ENCODE results near the gene LRCOL1.

LRCOL1 gene

DNA sequence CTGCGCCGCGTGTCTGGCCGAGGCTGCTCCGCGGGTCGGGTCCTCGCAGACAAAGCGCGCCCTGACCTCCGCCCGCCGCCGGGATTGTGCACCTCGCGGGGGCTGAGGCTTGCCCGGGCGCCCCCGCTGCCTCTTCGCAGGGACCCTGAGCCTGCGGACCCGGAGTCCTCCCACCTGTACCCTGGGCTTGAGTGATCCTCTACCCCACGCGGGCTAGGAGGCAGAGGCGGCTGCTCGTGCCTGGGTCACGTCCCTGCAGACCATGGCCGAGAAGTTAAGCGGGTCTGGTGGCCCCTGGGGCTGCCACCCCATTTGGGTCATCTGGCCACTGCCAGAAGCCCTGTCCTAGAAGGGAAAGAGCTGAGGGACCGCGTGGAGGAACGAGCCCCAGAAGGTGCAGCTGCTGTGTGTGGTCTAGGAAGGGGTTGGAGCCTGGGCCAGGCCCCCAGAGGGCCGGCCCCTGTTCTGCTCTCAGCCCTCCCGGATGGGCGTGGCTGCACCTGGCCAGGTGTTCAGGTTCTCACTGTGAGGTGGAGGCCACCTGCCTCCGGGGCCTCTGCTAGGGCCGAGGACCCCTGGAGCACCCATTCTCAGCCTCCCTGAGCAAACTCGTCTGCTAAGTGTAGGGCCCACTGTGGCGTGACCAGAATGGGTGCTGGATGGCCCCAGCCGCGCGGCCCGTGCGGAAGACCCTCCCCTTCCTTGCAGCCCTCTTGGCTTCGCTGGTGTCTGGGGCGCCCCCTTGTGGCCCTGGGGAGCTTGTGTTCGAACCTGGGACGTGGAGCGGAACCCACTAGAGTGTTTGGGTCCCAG, 49.6 kb downstream of the LRCOL1 start:
- peak overlapping the region; percentile 96 for H3K4me2 ChIP-seq (ENCODE audit: low read length)
- H3K79me2 ChIP-seq (ENCODE audit: control insufficient read depth, low read length) = peaks cover 56% of the 10 kb centered on the region
- H3K36me3 ChIP-seq (ENCODE audit: control insufficient read depth, low read length) = peaks cover 18% of the 10 kb centered on the region

DNA sequence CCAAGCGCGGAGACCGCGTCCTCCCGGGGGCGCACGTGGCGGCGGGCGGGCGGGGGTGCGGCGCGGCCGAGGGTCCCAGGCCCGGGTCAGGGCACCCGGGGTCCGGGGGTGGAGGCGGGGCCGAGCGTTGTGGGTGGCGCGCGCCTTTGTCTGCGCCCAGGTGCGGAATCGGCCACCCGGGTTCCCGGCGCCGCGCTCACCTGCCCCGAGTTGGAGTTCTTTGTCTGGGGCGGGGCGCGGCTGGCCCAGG, 50.1 kb downstream of the LRCOL1 start:
- H3K27ac ChIP-seq (ENCODE audit: low read depth, low read length) = peak overlapping the region; percentile 62

More for the DNA sequence above, 49.6 kb downstream of the LRCOL1 start:
- TF ChIP-seq, protein P1, sequence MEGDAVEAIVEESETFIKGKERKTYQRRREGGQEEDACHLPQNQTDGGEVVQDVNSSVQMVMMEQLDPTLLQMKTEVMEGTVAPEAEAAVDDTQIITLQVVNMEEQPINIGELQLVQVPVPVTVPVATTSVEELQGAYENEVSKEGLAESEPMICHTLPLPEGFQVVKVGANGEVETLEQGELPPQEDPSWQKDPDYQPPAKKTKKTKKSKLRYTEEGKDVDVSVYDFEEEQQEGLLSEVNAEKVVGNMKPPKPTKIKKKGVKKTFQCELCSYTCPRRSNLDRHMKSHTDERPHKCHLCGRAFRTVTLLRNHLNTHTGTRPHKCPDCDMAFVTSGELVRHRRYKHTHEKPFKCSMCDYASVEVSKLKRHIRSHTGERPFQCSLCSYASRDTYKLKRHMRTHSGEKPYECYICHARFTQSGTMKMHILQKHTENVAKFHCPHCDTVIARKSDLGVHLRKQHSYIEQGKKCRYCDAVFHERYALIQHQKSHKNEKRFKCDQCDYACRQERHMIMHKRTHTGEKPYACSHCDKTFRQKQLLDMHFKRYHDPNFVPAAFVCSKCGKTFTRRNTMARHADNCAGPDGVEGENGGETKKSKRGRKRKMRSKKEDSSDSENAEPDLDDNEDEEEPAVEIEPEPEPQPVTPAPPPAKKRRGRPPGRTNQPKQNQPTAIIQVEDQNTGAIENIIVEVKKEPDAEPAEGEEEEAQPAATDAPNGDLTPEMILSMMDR (IDR thresholded peaks at IDR 0.05; ENCODE audit: low read depth, low read length, poor library complexity, severe bottlenecking) = peak; percentile 90
- no peak for TF ChIP-seq EZH2phosphoT487 (IDR thresholded peaks at IDR 0.05; ENCODE audit: borderline replicate concordance, low read length)
- peak overlapping the region; percentile 62 for H3K27ac ChIP-seq (ENCODE audit: low read depth, low read length)
- no peaks in the 10 kb centered on the region for H3K27me3 ChIP-seq (ENCODE audit: control insufficient read depth, low read length)
- H3F3A ChIP-seq (ENCODE audit: control insufficient read depth, insufficient read depth) = peaks cover 7% of the 10 kb centered on the region
- no peaks in the 10 kb centered on the region for H3K9me2 ChIP-seq (replicated peaks; ENCODE audit: control insufficient read depth, low read length)
- peaks cover 4% of the 10 kb centered on the region; the same call in 1 of the 2 replicates for H4K20me1 ChIP-seq (ENCODE audit: control insufficient read depth, insufficient read depth, low read depth, low read length)
- peaks cover 31% of the 10 kb centered on the region for H3K4me1 ChIP-seq (ENCODE audit: control insufficient read depth, low read length)
- H3K9me3 ChIP-seq (ENCODE audit: control insufficient read depth, insufficient read depth, low read length) = no peaks in the 10 kb centered on the region
- H3K4me3 ChIP-seq (ENCODE audit: low read length) = peak overlapping the region; percentile 88

GRCh38 chr12:132559652-132560363, 50.6 kb downstream of the LRCOL1 start:
- Histone ChIP-seq H4K20me1 (ENCODE audit: control insufficient read depth, insufficient read depth, low read depth, low read length) (0 out of 2 replicates have a peak, but pooled peaks cover 4% of the 10 kb centered on the region), H3K4me3 (ENCODE audit: low read length) (peak overlapping the region; percentile 88), H3K4me2 (ENCODE audit: low read length) (peak overlapping the region; percentile 96), H3K9me2 (replicated peaks; ENCODE audit: control insufficient read depth, low read length) (no peaks in the 10 kb centered on the region), H3K27me3 (ENCODE audit: control insufficient read depth, low read length) (no peaks in the 10 kb centered on the region), H3K4me1 (ENCODE audit: control insufficient read depth, low read length) (peaks cover 31% of the 10 kb centered on the region), H3K9me3 (ENCODE audit: control insufficient read depth, insufficient read depth, low read length) (no peaks in the 10 kb centered on the region), H3K36me3 (ENCODE audit: control insufficient read depth, low read length) (peaks cover 10% of the 10 kb centered on the region), H3K27ac (ENCODE audit: low read depth, low read length) (peak overlapping the region; percentile 62), H3F3A (ENCODE audit: control insufficient read depth, insufficient read depth) (peaks cover 7% of the 10 kb centered on the region), H3K79me2 (ENCODE audit: control insufficient read depth, low read length) (peaks cover 45% of the 10 kb centered on the region)
- TF ChIP-seq, protein P1 (IDR thresholded peaks at IDR 0.05; ENCODE audit: low read depth, low read length, poor library complexity, severe bottlenecking) = no peak
- no peak for TF ChIP-seq EZH2phosphoT487 (IDR thresholded peaks at IDR 0.05; ENCODE audit: borderline replicate concordance, low read length)

More for the DNA sequence above, 50.1 kb downstream of the LRCOL1 start:
- Histone ChIP-seq H3K36me3 (ENCODE audit: control insufficient read depth, low read length) (peaks cover 12% of the 10 kb centered on the region), H3K9me3 (ENCODE audit: control insufficient read depth, insufficient read depth, low read length) (no peaks in the 10 kb centered on the region), H3K4me1 (ENCODE audit: control insufficient read depth, low read length) (peaks cover 31% of the 10 kb centered on the region), H3K4me3 (ENCODE audit: low read length) (peak overlapping the region; percentile 88), H3K9me2 (replicated peaks; ENCODE audit: control insufficient read depth, low read length) (no peaks in the 10 kb centered on the region), H3K27me3 (ENCODE audit: control insufficient read depth, low read length) (no peaks in the 10 kb centered on the region), H3K79me2 (ENCODE audit: control insufficient read depth, low read length) (peaks cover 50% of the 10 kb centered on the region), H3K4me2 (ENCODE audit: low read length) (peak overlapping the region; percentile 96), H3F3A (ENCODE audit: control insufficient read depth, insufficient read depth) (peaks cover 7% of the 10 kb centered on the region), H4K20me1 (ENCODE audit: control insufficient read depth, insufficient read depth, low read depth, low read length) (0 out of 2 replicates have a peak, but pooled peaks cover 4% of the 10 kb centered on the region)
- TF ChIP-seq, protein P1 (IDR thresholded peaks at IDR 0.05; ENCODE audit: low read depth, low read length, poor library complexity, severe bottlenecking) = no peak
- TF ChIP-seq EZH2phosphoT487 (IDR thresholded peaks at IDR 0.05; ENCODE audit: borderline replicate concordance, low read length) = no peak

Data from DOHH2 (cell line).